ENCODE data around the gene CDK2. TPM values are rescaled to one million over a fixed set of nuclear protein-coding genes. Genes with fewer than 3 reads are reported as not detected.
A peak's percentile ranks its signal among the peaks of the same experiment; 100 is the strongest.
"Not testable (repeated sequence)": the region's sequence is repeated elsewhere in the genome, so short reads cannot be mapped to it uniquely, and the experiment has no call there.

The CDK2 gene
- total RNA-seq (2022) (68.9 and 76.4 TPM in 2 replicates), Bru-seq, nascent RNA (percentile 82 among the genes with signal in this experiment), BruChase-seq, experiment 1, labeled RNA remaining after a 6-hour chase (percentile 97 among the genes with signal in this experiment), BruChase-seq, experiment 2, labeled RNA remaining after a 2-hour chase (percentile 96 among the genes with signal in this experiment)
- long read RNA-seq, transcript CDK2-202 (6 exons, 1,260 nt) = minor isoform, 5 of 80 reads
- long read RNA-seq, transcript CDK2-201 (7 exons, 2,296 nt) = major isoform, 62 of 80 reads
- long read RNA-seq, partial matches to known transcripts = 2 of 80 reads
- long read RNA-seq, other reads (novel, unspliced or antisense) = 7 of 80 reads

DNA sequence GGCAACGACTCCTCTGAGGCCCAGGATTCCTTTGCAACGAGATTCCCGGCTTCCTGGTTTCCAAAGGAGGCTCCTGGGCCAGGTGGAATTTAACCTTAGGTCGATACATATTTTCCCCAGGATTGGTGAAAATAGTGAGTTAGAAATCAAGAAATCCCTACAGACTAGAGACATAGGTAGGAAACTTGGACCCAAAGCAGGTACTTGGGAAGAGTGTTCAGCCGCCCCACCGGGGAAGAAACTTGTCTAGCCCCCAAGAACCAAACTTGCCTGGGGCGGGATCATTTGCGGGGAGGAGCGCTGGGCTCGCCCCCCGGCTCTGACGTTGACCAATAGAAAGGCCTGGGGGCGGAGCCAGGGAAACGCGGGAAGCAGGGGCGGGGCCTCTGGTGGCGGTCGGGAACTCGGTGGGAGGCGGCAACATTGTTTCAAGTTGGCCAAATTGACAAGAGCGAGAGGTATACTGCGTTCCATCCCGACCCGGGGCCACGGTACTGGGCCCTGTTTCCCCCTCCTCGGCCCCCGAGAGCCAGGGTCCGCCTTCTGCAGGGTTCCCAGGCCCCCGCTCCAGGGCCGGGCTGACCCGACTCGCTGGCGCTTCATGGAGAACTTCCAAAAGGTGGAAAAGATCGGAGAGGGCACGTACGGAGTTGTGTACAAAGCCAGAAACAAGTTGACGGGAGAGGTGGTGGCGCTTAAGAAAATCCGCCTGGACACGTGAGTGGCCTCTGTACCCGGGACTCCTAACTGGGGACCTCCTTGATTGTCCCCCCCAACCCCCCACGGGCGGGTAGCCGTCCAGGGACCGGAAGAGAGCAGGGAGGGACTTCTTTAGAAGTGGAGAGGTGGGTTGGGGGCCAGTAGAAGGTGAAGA is at the start of gene CDK2:
Gene CDK2, plus strand, starts transcription at position 423 of the 874 bp plus-strand sequence. Its CDS starts 179 bp downstream, at position 602.
- DNase-seq = peak; percentile 96
- Mint-ChIP-seq H3K9me3 (ENCODE audit: low read depth, unreplicated experiment) (no peaks in the 10 kb centered on the region), H3K4me1 (ENCODE audit: low read depth, unreplicated experiment) (peaks cover 24% of the 10 kb centered on the region), H3K27me3 (ENCODE audit: unreplicated experiment) (no peaks in the 10 kb centered on the region), H3K36me3 (ENCODE audit: insufficient read depth, unreplicated experiment) (peaks cover 29% of the 10 kb centered on the region), H3K27ac (ENCODE audit: unreplicated experiment) (peak within 1 kb of the TSS; percentile 94), H3K4me3 (ENCODE audit: low read depth, unreplicated experiment) (peak within 1 kb of the TSS; percentile 98)
- CTCF ChIA-PET = interaction anchor here (0.7 kb wide), 1 partner anchor 45 kb away, joined by 8 read pairs; no protein-coding TSS in a partner anchor
- intact Hi-C loops (cut with micrococcal nuclease; ENCODE audit: unreplicated experiment) = no loop called here
- BruUV-seq (replicated peaks) = TSS peak; percentile 68
- TF ChIP-seq, protein P1, sequence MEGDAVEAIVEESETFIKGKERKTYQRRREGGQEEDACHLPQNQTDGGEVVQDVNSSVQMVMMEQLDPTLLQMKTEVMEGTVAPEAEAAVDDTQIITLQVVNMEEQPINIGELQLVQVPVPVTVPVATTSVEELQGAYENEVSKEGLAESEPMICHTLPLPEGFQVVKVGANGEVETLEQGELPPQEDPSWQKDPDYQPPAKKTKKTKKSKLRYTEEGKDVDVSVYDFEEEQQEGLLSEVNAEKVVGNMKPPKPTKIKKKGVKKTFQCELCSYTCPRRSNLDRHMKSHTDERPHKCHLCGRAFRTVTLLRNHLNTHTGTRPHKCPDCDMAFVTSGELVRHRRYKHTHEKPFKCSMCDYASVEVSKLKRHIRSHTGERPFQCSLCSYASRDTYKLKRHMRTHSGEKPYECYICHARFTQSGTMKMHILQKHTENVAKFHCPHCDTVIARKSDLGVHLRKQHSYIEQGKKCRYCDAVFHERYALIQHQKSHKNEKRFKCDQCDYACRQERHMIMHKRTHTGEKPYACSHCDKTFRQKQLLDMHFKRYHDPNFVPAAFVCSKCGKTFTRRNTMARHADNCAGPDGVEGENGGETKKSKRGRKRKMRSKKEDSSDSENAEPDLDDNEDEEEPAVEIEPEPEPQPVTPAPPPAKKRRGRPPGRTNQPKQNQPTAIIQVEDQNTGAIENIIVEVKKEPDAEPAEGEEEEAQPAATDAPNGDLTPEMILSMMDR (IDR thresholded peaks at IDR 0.05; ENCODE audit: unreplicated experiment) = no peak

GRCh38 chr12:55919032-55919431 is 47.6 kb upstream of the CDK2 start:
- DNase-seq = peak; percentile 24
- H3K27ac Mint-ChIP-seq (ENCODE audit: unreplicated experiment); H3K9me3 Mint-ChIP-seq (ENCODE audit: low read depth, unreplicated experiment); CTCF ChIA-PET; BruUV-seq (replicated peaks); H3K27me3 Mint-ChIP-seq (ENCODE audit: unreplicated experiment); H3K4me3 Mint-ChIP-seq (ENCODE audit: low read depth, unreplicated experiment); intact Hi-C loops (cut with micrococcal nuclease; ENCODE audit: unreplicated experiment): not testable (repeated sequence)
- Mint-ChIP-seq H3K4me1 (ENCODE audit: low read depth, unreplicated experiment) (peaks cover 18% of the 10 kb centered on the region), H3K36me3 (ENCODE audit: insufficient read depth, unreplicated experiment) (peaks cover 13% of the 10 kb centered on the region)

- peaks cover 38% of the 10 kb centered on the region for H3K36me3 Mint-ChIP-seq (ENCODE audit: insufficient read depth, unreplicated experiment)
- CTCF ChIA-PET = interaction anchor here (1.2 kb wide), 1 partner anchor 11 kb away, joined by 3 read pairs; no protein-coding TSS in a partner anchor
- H3K4me3 Mint-ChIP-seq (ENCODE audit: low read depth, unreplicated experiment) = no peak overlapping the region
- TF ChIP-seq, protein P1 (IDR thresholded peaks at IDR 0.05; ENCODE audit: unreplicated experiment) = no peak
- no peak overlapping the region for H3K27ac Mint-ChIP-seq (ENCODE audit: unreplicated experiment)
- BruUV-seq (replicated peaks) = no TSS peak
- no peak for DNase-seq
- no peaks in the 10 kb centered on the region for H3K27me3 Mint-ChIP-seq (ENCODE audit: unreplicated experiment)
- no peaks in the 10 kb centered on the region for H3K9me3 Mint-ChIP-seq (ENCODE audit: low read depth, unreplicated experiment)
- intact Hi-C loops (cut with micrococcal nuclease; ENCODE audit: unreplicated experiment) = no loop called here
- peaks cover 14% of the 10 kb centered on the region for H3K4me1 Mint-ChIP-seq (ENCODE audit: low read depth, unreplicated experiment)
Observed at GRCh38 chr12:55922126-55922525, 44.5 kb upstream of the CDK2 start.

DNA sequence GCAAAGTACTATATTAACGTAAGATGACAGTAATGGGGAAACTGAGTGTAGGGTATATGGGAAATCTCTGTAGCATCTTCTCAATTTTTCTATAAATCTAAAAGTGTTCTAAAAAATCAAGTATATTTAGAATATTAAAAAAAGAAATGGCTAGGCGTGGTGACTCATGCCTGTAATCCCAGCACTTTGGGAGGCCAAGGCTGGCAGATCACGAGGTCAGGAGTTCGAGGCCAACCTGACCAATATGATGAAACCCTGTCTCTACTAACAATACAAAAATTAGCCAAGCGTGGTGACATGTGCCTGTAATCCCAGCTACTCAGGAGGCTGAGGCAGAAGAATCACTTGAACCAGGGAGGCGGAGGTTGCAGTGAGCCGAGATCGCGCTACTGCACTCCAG is 43.0 kb upstream of the CDK2 start:
- H3K27ac Mint-ChIP-seq (ENCODE audit: unreplicated experiment); H3K27me3 Mint-ChIP-seq (ENCODE audit: unreplicated experiment); H3K4me3 Mint-ChIP-seq (ENCODE audit: low read depth, unreplicated experiment); BruUV-seq (replicated peaks); intact Hi-C loops (cut with micrococcal nuclease; ENCODE audit: unreplicated experiment); H3K9me3 Mint-ChIP-seq (ENCODE audit: low read depth, unreplicated experiment); DNase-seq: not testable (repeated sequence)
- CTCF ChIA-PET = interaction anchor here (0.7 kb wide), 2 partner anchors 28 to 277 kb away, joined by 3 to 4 read pairs; no protein-coding TSS in a partner anchor
- Mint-ChIP-seq H3K36me3 (ENCODE audit: insufficient read depth, unreplicated experiment) (peaks cover 50% of the 10 kb centered on the region), H3K4me1 (ENCODE audit: low read depth, unreplicated experiment) (peaks cover 14% of the 10 kb centered on the region)

DNA sequence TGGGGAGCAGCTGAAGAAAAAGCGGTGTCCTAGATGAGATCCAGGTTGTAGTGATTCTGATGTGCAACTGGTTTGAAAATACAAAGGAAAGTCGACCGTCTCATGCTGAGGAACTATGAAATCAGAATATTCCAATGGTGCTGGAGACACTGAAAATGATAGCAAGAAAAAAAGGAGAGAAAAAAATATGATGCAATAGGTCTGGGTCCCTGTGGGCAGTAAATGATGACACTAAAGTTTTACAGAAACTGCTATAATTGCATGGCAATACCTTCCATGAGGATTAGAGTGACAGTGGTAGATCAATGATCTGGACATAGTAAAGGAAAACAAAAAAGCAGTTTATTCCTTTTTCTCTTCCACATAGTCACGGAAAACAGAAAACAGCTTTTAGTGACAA is 41.3 kb upstream of the CDK2 start:
- TF ChIP-seq, protein P1 (IDR thresholded peaks at IDR 0.05; ENCODE audit: unreplicated experiment) = no peak
- peak overlapping the region; percentile 95 for H3K27ac Mint-ChIP-seq (ENCODE audit: unreplicated experiment)
- BruUV-seq (replicated peaks) = no TSS peak
- intact Hi-C loops (cut with micrococcal nuclease; ENCODE audit: unreplicated experiment) = no loop called here
- CTCF ChIA-PET = interaction anchor here (0.5 to 0.7 kb wide), 3 partner anchors 155 to 513 kb away, joined by 3 to 4 read pairs (median 3); a partner anchor contains a TSS
- H3K36me3 Mint-ChIP-seq (ENCODE audit: insufficient read depth, unreplicated experiment) = peaks cover 50% of the 10 kb centered on the region
- H3K27me3 Mint-ChIP-seq (ENCODE audit: unreplicated experiment) = no peaks in the 10 kb centered on the region
- no peak for DNase-seq
- peak overlapping the region; percentile 95 for H3K4me3 Mint-ChIP-seq (ENCODE audit: low read depth, unreplicated experiment)
- no peaks in the 10 kb centered on the region for H3K9me3 Mint-ChIP-seq (ENCODE audit: low read depth, unreplicated experiment)
- peaks cover 22% of the 10 kb centered on the region for H3K4me1 Mint-ChIP-seq (ENCODE audit: low read depth, unreplicated experiment)
